ENCODE data around the gene IGFLR1.

DNA sequence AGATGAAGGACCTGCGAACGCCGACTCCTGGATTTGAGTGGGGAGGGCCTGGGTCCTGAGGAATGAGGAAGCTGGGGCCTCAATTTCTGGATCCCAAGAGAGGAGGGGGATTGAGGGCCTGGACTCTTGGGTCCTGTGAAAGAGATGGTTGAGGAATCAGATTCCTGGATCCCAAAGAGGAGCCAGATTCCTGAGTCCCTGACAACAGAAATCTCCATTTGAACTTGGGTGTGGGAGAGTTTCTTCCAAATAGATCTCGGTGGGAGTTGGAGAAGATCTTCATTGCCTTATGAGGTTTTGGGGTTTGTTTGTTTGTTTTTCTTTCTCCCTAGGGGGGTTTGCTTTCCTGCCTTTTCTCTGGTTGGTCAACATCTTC, 3.8 kb upstream of the IGFLR1 start:
- TF ChIP-seq, protein P1, sequence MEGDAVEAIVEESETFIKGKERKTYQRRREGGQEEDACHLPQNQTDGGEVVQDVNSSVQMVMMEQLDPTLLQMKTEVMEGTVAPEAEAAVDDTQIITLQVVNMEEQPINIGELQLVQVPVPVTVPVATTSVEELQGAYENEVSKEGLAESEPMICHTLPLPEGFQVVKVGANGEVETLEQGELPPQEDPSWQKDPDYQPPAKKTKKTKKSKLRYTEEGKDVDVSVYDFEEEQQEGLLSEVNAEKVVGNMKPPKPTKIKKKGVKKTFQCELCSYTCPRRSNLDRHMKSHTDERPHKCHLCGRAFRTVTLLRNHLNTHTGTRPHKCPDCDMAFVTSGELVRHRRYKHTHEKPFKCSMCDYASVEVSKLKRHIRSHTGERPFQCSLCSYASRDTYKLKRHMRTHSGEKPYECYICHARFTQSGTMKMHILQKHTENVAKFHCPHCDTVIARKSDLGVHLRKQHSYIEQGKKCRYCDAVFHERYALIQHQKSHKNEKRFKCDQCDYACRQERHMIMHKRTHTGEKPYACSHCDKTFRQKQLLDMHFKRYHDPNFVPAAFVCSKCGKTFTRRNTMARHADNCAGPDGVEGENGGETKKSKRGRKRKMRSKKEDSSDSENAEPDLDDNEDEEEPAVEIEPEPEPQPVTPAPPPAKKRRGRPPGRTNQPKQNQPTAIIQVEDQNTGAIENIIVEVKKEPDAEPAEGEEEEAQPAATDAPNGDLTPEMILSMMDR (IDR thresholded peaks at IDR 0.05), result no peak
- TF ChIP-seq GABPB1 (CRISPR knock-in tag; IDR thresholded peaks at IDR 0.05) (no peak), SOX15 (CRISPR knock-in tag; IDR thresholded peaks at IDR 0.05) (no peak), ZNF317 (CRISPR knock-in tag; IDR thresholded peaks at IDR 0.05; ENCODE audit: borderline replicate concordance, low read depth) (no peak), FOXK1 (CRISPR knock-in tag; IDR thresholded peaks at IDR 0.05) (no peak)
- TF ChIP-seq, protein P2, sequence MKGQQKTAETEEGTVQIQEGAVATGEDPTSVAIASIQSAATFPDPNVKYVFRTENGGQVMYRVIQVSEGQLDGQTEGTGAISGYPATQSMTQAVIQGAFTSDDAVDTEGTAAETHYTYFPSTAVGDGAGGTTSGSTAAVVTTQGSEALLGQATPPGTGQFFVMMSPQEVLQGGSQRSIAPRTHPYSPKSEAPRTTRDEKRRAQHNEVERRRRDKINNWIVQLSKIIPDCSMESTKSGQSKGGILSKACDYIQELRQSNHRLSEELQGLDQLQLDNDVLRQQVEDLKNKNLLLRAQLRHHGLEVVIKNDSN (CRISPR knock-in tag; IDR thresholded peaks at IDR 0.05), result no peak
- TF ChIP-seq, protein P3, sequence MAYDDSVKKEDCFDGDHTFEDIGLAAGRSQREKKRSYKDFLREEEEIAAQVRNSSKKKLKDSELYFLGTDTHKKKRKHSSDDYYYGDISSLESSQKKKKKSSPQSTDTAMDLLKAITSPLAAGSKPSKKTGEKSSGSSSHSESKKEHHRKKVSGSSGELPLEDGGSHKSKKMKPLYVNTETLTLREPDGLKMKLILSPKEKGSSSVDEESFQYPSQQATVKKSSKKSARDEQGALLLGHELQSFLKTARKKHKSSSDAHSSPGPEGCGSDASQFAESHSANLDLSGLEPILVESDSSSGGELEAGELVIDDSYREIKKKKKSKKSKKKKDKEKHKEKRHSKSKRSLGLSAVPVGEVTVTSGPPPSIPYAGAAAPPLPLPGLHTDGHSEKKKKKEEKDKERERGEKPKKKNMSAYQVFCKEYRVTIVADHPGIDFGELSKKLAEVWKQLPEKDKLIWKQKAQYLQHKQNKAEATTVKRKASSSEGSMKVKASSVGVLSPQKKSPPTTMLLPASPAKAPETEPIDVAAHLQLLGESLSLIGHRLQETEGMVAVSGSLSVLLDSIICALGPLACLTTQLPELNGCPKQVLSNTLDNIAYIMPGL (CRISPR knock-in tag; IDR thresholded peaks at IDR 0.05), result no peak
- TF ChIP-seq, protein P4, sequence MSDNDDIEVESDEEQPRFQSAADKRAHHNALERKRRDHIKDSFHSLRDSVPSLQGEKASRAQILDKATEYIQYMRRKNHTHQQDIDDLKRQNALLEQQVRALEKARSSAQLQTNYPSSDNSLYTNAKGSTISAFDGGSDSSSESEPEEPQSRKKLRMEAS (CRISPR knock-in tag; IDR thresholded peaks at IDR 0.05), result no peak
- TF ChIP-seq, protein P5, sequence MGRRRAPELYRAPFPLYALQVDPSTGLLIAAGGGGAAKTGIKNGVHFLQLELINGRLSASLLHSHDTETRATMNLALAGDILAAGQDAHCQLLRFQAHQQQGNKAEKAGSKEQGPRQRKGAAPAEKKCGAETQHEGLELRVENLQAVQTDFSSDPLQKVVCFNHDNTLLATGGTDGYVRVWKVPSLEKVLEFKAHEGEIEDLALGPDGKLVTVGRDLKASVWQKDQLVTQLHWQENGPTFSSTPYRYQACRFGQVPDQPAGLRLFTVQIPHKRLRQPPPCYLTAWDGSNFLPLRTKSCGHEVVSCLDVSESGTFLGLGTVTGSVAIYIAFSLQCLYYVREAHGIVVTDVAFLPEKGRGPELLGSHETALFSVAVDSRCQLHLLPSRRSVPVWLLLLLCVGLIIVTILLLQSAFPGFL (CRISPR knock-in tag; IDR thresholded peaks at IDR 0.05; ENCODE audit: borderline replicate concordance), result no peak
